BJ (cell line): ENCODE data around the gene LRTM2. TPM values are rescaled to one million over a fixed set of nuclear protein-coding genes. Genes with fewer than 3 reads are reported as not detected.

Experiments
- CTCF ChIA-PET: fragments of 350-600 bp; formaldehyde crosslinking; extraction: SDS; loops from one replicate; lab custom pipeline; 2021; ENCODE audit warnings: antibody characterized with exemption, inconsistent platforms; lab: Yijun Ruan, JAX
- POLR2A ChIA-PET: fragments of 300-600 bp; sonication (Branson Sonifier 250); formaldehyde crosslinking; extraction: SDS; loops from one replicate; lab custom pipeline; 2021; ENCODE audit warnings: antibody characterized with exemption; lab: Charles Lee
- DNase-seq: peaks from one replicate; pipeline ENCODE4 v3.0.0-alpha.2; 2011; ENCODE audit warnings: low read depth
- H3K27me3 ChIP-seq: 2 replicates; pipeline ENCODE4 v1.6.0; 2011; ENCODE audit warnings: low read length; ENCODE audit not compliant: control insufficient read depth, insufficient read depth
- H3K36me3 ChIP-seq: 2 replicates; pipeline ENCODE4 v1.5.1; 2011; ENCODE audit warnings: low read length; ENCODE audit not compliant: control insufficient read depth, insufficient read depth
- H3K4me3 ChIP-seq: 2 replicates; pipeline ENCODE4 v1.5.1; 2011; ENCODE audit warnings: low read depth, mild to moderate bottlenecking, control low read depth, low read length
- CTCF ChIP-seq: IDR thresholded peaks from 2 replicates; pipeline ENCODE4 v1.5.1; 2011; ENCODE audit warnings: low read depth, mild to moderate bottlenecking, control low read depth, inconsistent platforms, low read length, moderate library complexity; ENCODE audit not compliant: insufficient read depth
- polyA plus RNA-seq: library from polyadenylated mRNA; depleted of rRNA; stranded (reverse); fragments of >200 nt; gene quantifications from 2 replicates; pipeline ENCODE4 v1.2.3, GENCODE V29; 2011

LRTM2 gene
- polyA plus RNA-seq, 1 experiment: not detected

GRCh38 chr12:1820896-1821291, 529 bp downstream of the LRTM2 start:
- CTCF ChIA-PET: interaction anchor here (1.4 kb wide), 1 partner anchor 22 kb away, joined by 3 read pairs; no protein-coding TSS in a partner anchor

GRCh38 chr12:1821805-1822204, 1.4 kb downstream of the LRTM2 start:
- Histone ChIP-seq H3K4me3 (no peak overlapping the region), H3K27me3 (peaks cover 48% of the 10 kb centered on the region), H3K36me3 (no peaks in the 10 kb centered on the region)
- ChIA-PET POLR2A (no interaction called here), CTCF (interaction anchor here (1.4 kb wide), 1 partner anchor 23 kb away, joined by 3 read pairs; no protein-coding TSS in a partner anchor)
- TF ChIP-seq CTCF: no peak
- no peak for DNase-seq

More at GRCh38 chr12:1820896-1821291, 529 bp downstream of the LRTM2 start:
- Histone ChIP-seq H3K27me3 (peaks cover 49% of the 10 kb centered on the region), H3K4me3 (no peak overlapping the region), H3K36me3 (no peaks in the 10 kb centered on the region)
- no peak for DNase-seq
- TF ChIP-seq CTCF: no peak
- POLR2A ChIA-PET: no interaction called here

- POLR2A ChIA-PET: no interaction called here
- Histone ChIP-seq H3K36me3 (no peaks in the 10 kb centered on the region), H3K4me3 (no peak overlapping the region), H3K27me3 (peaks cover 49% of the 10 kb centered on the region)
- no peak for TF ChIP-seq CTCF
- CTCF ChIA-PET: interaction anchor here (0.6 to 0.9 kb wide), 2 partner anchors 8 to 170 kb away, joined by 3 to 4 read pairs; no protein-coding TSS in a partner anchor
- no peak for DNase-seq
Measured at GRCh38 chr12:1822699-1823098, 2.3 kb downstream of the LRTM2 start.

- ChIA-PET CTCF (interaction anchor here (0.6 to 0.9 kb wide), 2 partner anchors 9 to 171 kb away, joined by 3 to 4 read pairs; no protein-coding TSS in a partner anchor), POLR2A (no interaction called here)
- TF ChIP-seq CTCF: no peak
- no peaks in the 10 kb centered on the region for H3K36me3 ChIP-seq
- peaks cover 49% of the 10 kb centered on the region for H3K27me3 ChIP-seq
- no peak for DNase-seq
- H3K4me3 ChIP-seq: no peak overlapping the region
Measured at GRCh38 chr12:1823237-1823636, 2.9 kb downstream of the LRTM2 start.

GRCh38 chr12:1825382-1826102, 5.2 kb downstream of the LRTM2 start:
- Histone ChIP-seq H3K36me3 (no peaks in the 10 kb centered on the region), H3K27me3 (peaks cover 44% of the 10 kb centered on the region), H3K4me3 (no peak overlapping the region)
- POLR2A ChIA-PET: no interaction called here
- DNase-seq: no peak
- CTCF ChIA-PET: interaction anchor here (0.7 kb wide), 1 partner anchor 735 kb away, joined by 4 read pairs; no protein-coding TSS in a partner anchor
- no peak for TF ChIP-seq CTCF
